HG03139 (cell line): ENCODE measurements around the gene SNX14.
A peak's percentile ranks its signal among the peaks of the same experiment; 100 is the strongest.

Experiments
- ATAC-seq: cut with Tn5 transposase; IDR thresholded peaks from one replicate; pipeline ENCODE4 v1.9.1; 2021; ENCODE audit not compliant: unreplicated experiment

Gene SNX14

DNA sequence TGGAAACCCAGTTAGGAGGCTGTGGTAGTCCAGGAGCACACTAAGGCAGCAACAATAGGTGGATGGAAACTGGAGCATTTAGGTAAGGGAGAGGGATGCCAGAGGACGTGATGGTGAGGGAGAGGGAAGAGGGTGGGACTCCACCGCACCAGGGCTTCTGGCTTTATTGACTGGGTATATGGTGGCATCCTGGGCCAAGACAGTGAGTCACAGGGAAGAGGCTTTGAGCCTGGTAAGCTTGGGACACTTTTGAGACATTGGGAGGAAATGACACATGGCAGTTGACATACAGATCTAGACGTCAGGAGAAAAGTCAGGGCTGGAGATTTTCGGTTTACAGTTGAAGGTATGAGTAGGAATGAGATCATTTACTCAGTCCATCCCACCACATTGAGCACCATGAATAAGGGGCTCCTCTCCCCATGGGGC lies 128.9 kb downstream of the SNX14 start:
- no peak for ATAC-seq

DNA sequence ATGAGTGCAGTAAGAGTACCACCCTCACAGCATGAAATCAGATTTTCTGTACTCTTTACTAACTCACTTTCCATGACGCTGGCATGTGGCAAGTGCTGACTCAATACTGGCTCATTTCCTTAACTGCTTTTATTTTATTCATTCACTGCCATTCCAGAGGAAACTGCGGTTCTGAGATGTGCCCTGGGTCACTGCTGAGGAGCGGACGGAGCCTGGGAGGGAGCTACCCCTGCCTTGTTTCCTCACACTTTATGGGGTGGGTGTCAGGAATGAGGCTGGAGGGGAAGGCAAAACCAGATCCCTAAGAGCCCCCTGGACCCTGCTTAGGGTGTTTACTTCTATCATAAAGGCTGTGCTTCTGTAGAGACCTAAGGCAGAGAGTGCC lies 129.4 kb downstream of the SNX14 start:
- ATAC-seq: no peak

- ATAC-seq: no peak
Observed at GRCh38 chr6:85463621-85464259, 129.9 kb downstream of the SNX14 start.

DNA sequence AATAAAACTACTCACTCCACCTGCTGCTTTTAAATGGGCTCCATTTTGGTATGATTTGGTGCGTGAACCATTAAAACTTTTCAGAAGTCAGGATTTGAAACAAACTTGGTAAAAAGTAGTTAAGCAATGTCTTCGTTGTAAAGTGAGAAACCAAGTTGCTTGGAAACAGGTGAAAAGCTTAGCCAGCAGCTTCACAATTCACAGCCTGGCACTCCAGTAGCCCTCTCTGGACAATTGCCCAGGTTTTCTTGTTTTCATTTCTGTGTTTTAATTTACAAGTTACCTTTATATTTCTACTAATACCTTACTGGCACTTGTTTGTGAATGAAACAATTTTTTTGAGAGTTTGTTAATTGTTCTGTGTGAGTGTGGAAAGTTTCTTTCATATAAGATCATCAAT lies 131.0 kb downstream of the SNX14 start:
- ATAC-seq: no peak

DNA sequence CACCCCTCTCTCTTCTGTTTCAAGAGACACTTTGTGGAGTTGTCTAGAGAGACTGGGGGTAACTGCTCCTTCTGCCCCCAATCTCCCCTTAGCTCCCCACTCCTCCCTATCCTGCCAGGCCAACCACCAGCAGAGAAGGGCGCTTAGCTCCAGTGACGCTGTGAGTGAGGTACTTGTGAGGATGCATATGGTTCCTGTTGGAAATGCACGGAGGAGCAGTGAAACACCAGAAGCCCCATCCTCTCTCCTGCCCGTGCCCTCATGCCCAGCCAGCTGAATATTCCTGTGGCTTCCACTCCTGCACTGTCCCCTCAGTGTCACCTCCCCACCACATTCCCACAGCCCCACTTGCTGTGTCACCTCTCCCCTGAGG lies 131.9 kb downstream of the SNX14 start:
- ATAC-seq: peak; percentile 4

GRCh38 chr6:85460921-85461797 lies 132.5 kb downstream of the SNX14 start:
- ATAC-seq: peak; percentile 69

GRCh38 chr6:85460154-85460920 lies 133.3 kb downstream of the SNX14 start:
- ATAC-seq: no peak

DNA sequence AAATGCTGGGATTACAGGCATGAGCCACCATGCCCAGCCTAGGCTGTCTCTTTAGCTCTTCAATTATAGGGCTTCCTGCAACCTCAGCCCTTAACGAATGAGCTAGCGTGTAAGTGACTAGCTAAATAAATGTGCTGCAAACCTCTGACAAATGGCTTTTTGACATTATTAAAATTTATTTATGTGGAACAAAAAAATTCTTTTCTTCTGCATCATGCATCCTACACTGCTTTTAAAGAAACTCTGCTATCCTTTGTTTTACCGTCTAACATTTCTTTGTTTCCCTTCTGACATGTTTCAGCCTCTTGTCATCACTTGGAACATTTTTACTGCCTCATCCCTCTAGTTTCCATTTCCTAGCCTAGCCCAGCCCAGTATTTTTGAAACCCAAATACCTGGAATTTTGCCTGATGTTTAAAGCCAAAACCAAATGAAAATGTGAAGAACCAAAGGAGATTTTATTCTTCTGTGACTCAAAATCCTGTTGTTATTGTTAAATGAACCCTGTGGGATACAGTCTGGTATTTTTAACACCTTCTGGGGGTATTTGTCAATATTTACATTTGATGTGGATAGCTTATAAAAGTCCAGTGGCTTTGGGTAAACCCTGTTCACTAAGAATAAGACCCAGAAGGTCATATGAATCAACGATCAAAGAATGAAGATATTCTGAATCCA lies 134.3 kb downstream of the SNX14 start:
- no peak for ATAC-seq

GRCh38 chr6:85458782-85459181 lies 134.9 kb downstream of the SNX14 start:
- no peak for ATAC-seq

DNA sequence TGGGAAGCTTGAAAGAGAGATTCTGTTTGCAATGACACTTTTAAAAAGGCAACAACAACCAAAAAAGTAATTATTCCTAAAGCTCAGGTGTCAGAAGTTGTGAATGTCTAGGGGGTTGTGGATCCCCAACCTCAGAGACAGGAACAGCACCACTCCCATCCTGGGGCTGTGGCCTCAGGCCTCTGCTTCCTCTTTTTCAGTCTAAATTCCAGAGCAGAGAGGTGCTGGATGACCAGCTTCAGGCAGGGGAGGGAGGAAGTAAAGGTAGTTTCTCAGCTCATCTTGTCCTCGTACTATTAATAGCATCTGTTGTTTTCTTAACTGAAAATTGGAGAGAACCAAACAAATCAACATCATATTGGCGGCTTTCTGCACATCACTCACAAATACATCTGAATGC lies 135.5 kb downstream of the SNX14 start:
- no peak for ATAC-seq

DNA sequence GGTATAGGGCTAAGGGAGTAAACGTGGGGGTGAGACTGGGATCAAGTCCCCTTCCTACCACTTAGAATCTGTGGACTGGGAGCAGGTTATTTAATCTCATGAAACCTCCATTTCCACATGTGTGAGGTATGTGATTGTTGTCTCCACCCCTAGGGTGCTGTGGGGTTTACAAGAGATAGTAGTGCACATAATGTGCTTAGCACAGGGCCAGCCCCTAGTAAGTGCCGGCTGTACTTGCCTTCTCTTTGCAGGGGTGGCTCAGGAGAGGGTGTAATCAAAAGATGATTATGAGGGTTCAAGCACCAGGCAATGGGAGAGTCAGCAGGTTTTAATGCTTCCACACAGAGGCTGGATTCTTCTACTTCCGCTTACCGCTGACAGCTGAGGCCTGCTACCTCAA lies 136.9 kb downstream of the SNX14 start:
- ATAC-seq: no peak
